Measurements from ENCODE around the gene KIRREL1. TPM values are rescaled to one million over a fixed set of nuclear protein-coding genes. Genes with fewer than 3 reads are reported as not detected.

The KIRREL1 gene
- total and polyA plus RNA-seq, 2 of the 8 experiments (the other 6 are each of a cell fraction or from before 2014, with no cell fraction given) = 14.2 to 39.0 TPM

DNA sequence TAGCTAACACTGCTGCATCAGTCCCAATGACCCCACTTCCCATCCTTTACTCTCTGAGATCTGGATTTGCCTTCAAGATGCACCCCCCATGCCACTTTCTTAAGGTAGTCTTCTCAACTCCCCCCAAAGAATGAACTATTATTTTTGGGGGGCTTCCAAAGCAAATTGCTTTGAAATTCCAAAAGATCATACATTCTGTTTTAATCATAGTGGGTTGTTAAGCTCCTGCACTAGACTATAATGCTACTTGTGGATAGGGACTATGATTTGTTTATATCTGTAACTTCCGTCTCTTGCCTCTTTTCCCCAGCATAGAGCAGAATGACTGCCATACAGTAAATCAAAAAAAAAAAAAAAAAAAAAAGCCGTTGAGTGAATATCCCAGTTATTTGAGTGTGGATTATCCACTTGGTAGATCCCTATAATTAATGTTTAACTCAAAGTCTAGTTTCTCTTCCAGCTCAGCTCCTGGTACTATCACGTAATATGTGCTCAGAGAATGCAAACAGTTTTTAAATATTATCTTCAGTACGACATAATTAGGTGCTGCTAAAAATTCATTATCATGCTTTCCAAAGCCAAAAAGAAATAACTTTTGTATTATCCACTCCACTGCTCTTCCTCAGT, 26.9 kb downstream of the KIRREL1 start:
- Histone ChIP-seq H3K4me3 (ENCODE audit: extremely low read depth in 1 of 4, insufficient read depth in 2 of 4, low read depth in 3 of 4, low read length in 4 of 4) (no peak overlapping the region), H2AFZ (ENCODE audit: low read length) (no peak overlapping the region), H3K79me1 (ENCODE audit: low read depth, low read length) (peaks cover 16% of the 10 kb centered on the region), H4K91ac (replicated peaks; ENCODE audit: insufficient read length, low read length) (peak overlapping the region; percentile 67), H3K27ac (ENCODE audit: low read depth, low read length) (peak overlapping the region; percentile 74), H2BK20ac (ENCODE audit: low read length) (peak overlapping the region; percentile 92; the same call in 1 of the 2 replicates), H3K9me3 (ENCODE audit: insufficient read depth in 2 of 2, low read depth in 1 of 2, low read length in 1 of 2) (no peaks in the 10 kb centered on the region), H3K4me1 (replicated peaks in 1 of 4; ENCODE audit: control insufficient read depth in 3 of 4, insufficient read depth in 4 of 4, low read length in 3 of 4) (peaks cover 15 to 42% (median 22%) of the 10 kb centered on the region in 4 experiments), H3K56ac (replicated peaks; ENCODE audit: insufficient read length, low read depth, low read length) (no peak overlapping the region), H3K27me3 (replicated peaks in 1 of 4; ENCODE audit: control insufficient read depth in 3 of 4, extremely low read depth in 1 of 4, insufficient read depth in 3 of 4, low read length in 3 of 4) (no peaks in the 10 kb centered on the region), H2AK5ac (ENCODE audit: low read depth, low read length) (peak overlapping the region; percentile 71; the same call in 1 of the 2 replicates), H3K79me2 (ENCODE audit: control insufficient read depth in 1 of 2, insufficient read depth in 2 of 2, low read length in 2 of 2) (peaks cover 3 to 65% of the 10 kb centered on the region in 2 experiments), H2BK5ac (ENCODE audit: low read depth, low read length) (peak overlapping the region; percentile 89; the same call in 1 of the 2 replicates), H3K4me2 (ENCODE audit: insufficient read depth in 1 of 2, low read depth in 2 of 2, low read length in 2 of 2) (peak overlapping the region; percentile 49 to 58; a peak in 1 of 4 replicates), H3K23ac (ENCODE audit: insufficient read length) (no peak overlapping the region), H4K8ac (ENCODE audit: extremely low read depth, insufficient read depth, low read length) (no peak overlapping the region), H4K5ac (ENCODE audit: insufficient read length, low read depth, low read length) (peak overlapping the region; percentile 40), H3K9ac (replicated peaks in 1 of 4; ENCODE audit: extremely low read depth in 1 of 4, low read depth in 3 of 4, low read length in 3 of 4) (0 out of 7 replicates have a peak overlapping the region, but pooled peaks of 1 of the 4 experiments have one; percentile 17), H2BK15ac (ENCODE audit: low read length) (no peak overlapping the region), H3K18ac (ENCODE audit: extremely low read depth, low read length) (0 out of 2 replicates have a peak overlapping the region, but pooled peaks have one; percentile 75), H2BK120ac (replicated peaks; ENCODE audit: low read depth, low read length) (no peak overlapping the region), H4K20me1 (replicated peaks in 1 of 2; ENCODE audit: control insufficient read depth in 1 of 2, insufficient read depth in 2 of 2, low read length in 2 of 2) (no peaks in the 10 kb centered on the region), H3K36me3 (ENCODE audit: control insufficient read depth in 2 of 4, insufficient read depth in 4 of 4, low read length in 3 of 4) (no peaks in the 10 kb centered on the region), H2BK12ac (ENCODE audit: low read depth, low read length) (peak overlapping the region; percentile 82), H3K23me2 (ENCODE audit: low read depth, low read length) (no peaks in the 10 kb centered on the region), H3K4ac (replicated peaks; ENCODE audit: insufficient read length, low read depth, low read length) (peak overlapping the region; percentile 17), H3K14ac (ENCODE audit: insufficient read length) (no peak overlapping the region)
- DNase-seq (ENCODE audit: low read depth in 1 of 2, low spot score in 2 of 2) (no peak), FAIRE-seq (no peak)
- POLR2A ChIA-PET (ENCODE audit: partially characterized antibody) = interaction anchor here (0.7 to 3.5 kb wide), 15 partner anchors 8 to 98 kb away, joined by 3 to 26 read pairs (median 4); partner anchors contain the start of gene KIRREL1
- CTCF ChIA-PET (ENCODE audit: partially characterized antibody) = interaction anchor here (1.1 to 50.0 kb wide), 9 partner anchors 5 to 101 kb away, joined by 3 to 1615 read pairs (median 6); partner anchors contain the start of gene KIRREL1
- whole genome bisulfite sequencing, 2 experiments (ENCODE audit: extremely low coverage in 1 of 2, insufficient coverage in 1 of 2, insufficient read length in 1 of 2, insufficient replicate concordance in 2 of 2, low coverage in 1 of 2, low lambda C conversion rate in 2 of 2, missing lambda C conversion rate in 1 of 2) = 91% methylated on average over 3 of the region's 4 CpGs; no CpG with 5 or more reads in 1 of the 2 experiments
- TF ChIP-seq HDAC6 (IDR thresholded peaks at IDR 0.05; ENCODE audit: low read depth, low read length) (no peak), TEAD4 (IDR thresholded peaks at IDR 0.05; ENCODE audit: low read depth, low read length) (no peak), KDM4A (IDR thresholded peaks at IDR 0.05; ENCODE audit: low read depth, low read length, severe bottlenecking) (no peak), YY1 (IDR thresholded peaks at IDR 0.05; ENCODE audit: low read depth, low read length) (no peak), MAFK (IDR thresholded peaks at IDR 0.05; ENCODE audit: low read depth, low read length) (no peak), SIRT6 (IDR thresholded peaks at IDR 0.05; ENCODE audit: low read length) (no peak), SIX5 (IDR thresholded peaks at IDR 0.05; ENCODE audit: low read depth, low read length) (no peak), TBP (IDR thresholded peaks at IDR 0.05; ENCODE audit: low read depth, low read length) (no peak), ZNF274 (IDR thresholded peaks at IDR 0.05; ENCODE audit: borderline replicate concordance, extremely low read depth, low read length) (no peak), EZH2 (IDR thresholded peaks at IDR 0.05; ENCODE audit: low read depth, low read length, severe bottlenecking) (no peak)
- TF ChIP-seq, protein P1, sequence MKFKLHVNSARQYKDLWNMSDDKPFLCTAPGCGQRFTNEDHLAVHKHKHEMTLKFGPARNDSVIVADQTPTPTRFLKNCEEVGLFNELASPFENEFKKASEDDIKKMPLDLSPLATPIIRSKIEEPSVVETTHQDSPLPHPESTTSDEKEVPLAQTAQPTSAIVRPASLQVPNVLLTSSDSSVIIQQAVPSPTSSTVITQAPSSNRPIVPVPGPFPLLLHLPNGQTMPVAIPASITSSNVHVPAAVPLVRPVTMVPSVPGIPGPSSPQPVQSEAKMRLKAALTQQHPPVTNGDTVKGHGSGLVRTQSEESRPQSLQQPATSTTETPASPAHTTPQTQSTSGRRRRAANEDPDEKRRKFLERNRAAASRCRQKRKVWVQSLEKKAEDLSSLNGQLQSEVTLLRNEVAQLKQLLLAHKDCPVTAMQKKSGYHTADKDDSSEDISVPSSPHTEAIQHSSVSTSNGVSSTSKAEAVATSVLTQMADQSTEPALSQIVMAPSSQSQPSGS (IDR thresholded peaks at IDR 0.05; ENCODE audit: low read length) = no peak
